ENCODE measurements around the gene DCAF11.

DCAF11 gene

GRCh38 chr14:24079491-24080141 lies 35.0 kb upstream of the DCAF11 start:
- peak; percentile 92 for DNase-seq

DNA sequence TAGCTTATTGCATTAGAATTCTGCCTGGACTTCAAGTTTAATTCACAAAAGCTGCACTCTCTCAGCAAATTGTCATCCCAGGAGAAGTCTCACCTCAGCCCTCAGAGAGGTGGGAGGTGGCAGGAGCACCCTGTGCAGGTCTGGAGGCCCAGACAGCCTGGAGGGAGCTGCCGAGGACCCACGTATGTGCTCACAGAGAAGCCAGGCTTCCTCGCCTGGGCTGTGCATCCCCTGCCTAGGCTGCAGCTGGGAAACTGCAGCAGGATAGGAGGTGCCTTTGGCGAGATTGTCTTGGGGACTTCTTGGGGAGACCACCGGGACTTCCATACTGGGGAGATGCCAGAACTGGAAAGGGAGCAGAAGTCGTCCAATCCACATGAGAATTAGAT lies 34.4 kb upstream of the DCAF11 start:
- no peak for DNase-seq

DNA sequence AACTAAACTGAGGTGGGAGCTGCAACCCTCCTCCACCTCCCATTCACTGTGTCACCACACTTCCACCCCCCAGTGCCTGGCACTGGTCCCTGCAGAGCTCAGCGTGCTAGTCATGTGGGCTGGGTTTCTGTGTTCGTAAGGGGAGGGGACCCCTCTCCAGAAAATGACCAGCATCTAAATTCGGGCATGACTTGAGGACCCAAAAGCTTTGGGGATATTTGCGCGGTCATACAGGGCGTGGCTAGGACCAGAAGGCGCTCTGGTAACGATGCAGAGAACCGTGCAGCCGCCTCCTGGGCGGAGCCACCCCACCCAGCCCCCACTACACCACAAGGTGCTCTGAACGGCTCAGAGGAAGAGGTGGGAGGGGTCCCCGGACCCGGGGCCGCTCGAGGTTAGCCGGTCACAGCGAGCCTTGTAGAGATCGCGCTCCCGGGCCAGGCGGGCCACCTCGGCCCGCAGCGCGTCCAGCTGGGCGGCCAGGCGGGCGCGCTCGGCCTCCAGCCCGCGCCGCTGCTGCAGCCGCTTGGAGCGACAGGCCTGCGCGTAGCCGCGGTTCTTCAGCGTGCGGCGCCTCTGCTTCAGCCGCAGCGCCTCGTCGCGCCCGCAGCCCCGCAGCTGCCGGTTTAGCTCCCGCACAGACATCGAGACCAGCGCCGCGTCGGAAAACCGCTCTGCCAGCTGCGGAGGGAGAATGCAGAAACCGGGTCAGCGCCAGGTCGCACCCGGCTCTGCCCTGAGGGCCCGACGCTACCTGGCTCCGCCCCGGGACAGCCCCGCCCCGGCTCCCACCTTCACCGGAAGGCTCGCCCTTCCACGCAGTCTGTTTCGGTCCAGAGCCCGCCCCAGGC lies 33.5 kb upstream of the DCAF11 start:
- DNase-seq: peak; percentile 83

DNA sequence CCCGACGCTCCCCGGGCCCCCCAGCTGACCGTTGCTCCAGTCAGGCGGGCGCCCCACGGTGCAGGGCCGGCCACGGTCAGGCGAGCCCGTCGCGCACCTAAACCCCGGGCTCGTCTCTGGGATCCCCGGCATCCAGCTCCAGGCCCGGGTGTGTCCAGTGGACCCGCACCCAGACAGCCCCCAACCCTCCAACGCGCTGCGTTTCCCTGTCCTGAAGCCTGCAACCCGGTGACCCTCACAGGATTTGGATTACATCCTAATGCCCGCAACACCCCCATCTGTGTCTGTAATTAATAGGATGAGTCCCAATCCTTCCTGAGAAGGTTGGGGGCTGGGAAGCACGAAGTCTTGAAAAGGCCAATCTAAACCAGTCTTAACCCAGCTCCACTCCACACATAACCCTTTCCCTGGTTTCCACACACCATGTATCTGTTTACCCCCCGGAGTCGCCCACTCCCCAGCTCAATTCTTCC lies 32.8 kb upstream of the DCAF11 start:
- peak; percentile 57 for DNase-seq

- no peak for DNase-seq
Observed at GRCh38 chr14:24082411-24083080, 32.0 kb upstream of the DCAF11 start.

GRCh38 chr14:24083462-24083861 lies 31.1 kb upstream of the DCAF11 start:
- DNase-seq: no peak

GRCh38 chr14:24084440-24084839 lies 30.1 kb upstream of the DCAF11 start:
- no peak for DNase-seq

GRCh38 chr14:24085215-24085614 lies 29.4 kb upstream of the DCAF11 start:
- no peak for DNase-seq

GRCh38 chr14:24086193-24086955 lies 28.2 kb upstream of the DCAF11 start:
- DNase-seq: peak; percentile 65

- no peak for DNase-seq
Observed at GRCh38 chr14:24087004-24087403, 27.6 kb upstream of the DCAF11 start.

DNA sequence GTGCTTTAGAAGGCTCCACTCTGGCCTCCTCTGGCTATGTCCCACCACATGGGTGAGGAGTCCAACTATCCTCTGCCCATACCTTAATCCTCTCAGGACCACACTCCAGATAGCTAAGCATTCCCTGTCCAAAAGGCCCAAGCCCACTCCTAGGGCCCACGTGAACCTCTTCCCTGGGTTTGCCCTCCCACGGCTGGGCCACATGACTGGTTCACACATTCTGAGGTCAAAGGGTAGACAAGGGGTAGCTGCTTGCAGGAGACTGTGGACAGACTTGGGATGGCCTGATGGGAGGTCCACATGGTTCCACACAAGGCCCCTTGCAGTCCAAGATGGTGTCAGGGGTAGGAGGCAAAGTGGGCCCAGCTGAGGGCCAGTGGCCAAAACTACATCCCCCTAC lies 26.5 kb upstream of the DCAF11 start:
- no peak for DNase-seq

DNA sequence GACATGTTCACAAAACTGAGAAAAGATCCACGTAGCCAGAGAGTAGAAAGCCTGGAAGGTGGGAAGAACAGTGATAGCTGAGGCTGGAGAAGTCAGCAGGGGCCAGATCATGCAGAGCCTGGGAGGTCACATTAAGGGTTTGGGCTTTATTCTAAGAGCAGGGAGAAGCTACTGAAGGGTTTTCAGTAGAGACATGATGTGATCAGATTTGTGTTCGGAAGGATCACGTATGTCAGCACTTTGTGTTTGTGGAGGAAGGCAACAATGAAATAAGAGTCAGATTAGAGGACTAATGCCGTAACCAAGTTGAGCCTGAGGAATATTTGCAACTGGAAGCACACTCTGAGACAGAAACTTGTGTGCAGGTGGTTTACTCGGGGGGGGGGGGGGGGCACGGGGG lies 24.7 kb upstream of the DCAF11 start:
- DNase-seq: no peak

DNA sequence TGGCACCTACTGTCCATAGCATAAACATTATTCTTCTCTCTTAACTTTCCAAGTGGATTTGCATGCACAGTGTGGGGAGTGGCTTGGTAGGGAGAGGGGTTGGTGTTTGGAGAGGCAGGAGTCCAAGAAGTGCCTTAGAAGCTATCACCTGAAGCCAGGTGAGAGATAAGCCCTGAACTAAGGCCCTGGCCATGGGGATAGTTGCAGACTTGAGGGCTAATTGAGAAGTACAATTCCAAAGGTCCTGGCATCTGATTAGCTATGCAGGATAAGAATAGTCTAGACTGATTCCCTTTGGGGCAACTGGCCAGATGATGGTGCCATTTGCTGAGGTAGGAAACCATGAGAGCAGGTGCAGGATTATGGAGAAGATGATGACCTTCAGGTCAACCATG lies 22.5 kb upstream of the DCAF11 start:
- DNase-seq: no peak

GRCh38 chr14:24092505-24093206 lies 21.9 kb upstream of the DCAF11 start:
- DNase-seq: no peak

DNA sequence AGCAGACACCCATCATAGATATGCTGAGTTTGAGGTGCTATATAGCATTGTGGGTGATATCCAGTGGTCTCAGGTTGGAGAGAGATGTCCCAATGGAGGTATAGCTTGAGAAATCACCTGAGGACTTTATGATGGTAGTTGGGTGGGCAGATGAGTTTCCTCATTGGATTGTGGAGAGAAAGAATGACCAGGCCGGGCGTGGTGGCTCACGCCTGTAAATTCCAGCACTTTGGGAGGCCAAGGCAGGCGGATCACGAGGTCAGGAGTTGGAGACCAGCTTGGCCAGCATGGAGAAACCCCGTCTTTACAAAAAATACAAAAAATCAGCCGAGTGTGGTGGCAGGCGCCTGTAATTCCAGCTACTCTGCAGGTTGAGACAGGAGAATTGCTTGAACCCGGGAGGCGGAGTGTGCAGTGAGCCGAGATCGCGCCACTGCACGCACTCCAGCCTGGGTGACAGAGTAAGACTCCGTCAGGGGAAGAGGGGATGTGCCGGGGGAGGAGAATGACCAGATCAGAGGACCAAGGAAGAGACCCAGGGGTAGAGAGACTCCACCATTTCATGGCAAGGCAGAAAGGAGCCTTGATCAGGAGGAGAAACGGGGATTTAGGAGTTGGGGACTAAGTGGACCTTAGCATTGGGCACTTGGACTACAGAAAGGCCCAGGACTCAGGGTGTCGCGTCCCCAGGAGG lies 21.2 kb upstream of the DCAF11 start:
- DNase-seq: no peak

GRCh38 chr14:24093901-24094840 lies 20.4 kb upstream of the DCAF11 start, which contains the start of gene PCK2:
Gene PCK2, plus strand, starts transcription at chr14:24094311. Its CDS starts 95 bp downstream, at chr14:24094406.
- DNase-seq: peak; percentile 92

DNA sequence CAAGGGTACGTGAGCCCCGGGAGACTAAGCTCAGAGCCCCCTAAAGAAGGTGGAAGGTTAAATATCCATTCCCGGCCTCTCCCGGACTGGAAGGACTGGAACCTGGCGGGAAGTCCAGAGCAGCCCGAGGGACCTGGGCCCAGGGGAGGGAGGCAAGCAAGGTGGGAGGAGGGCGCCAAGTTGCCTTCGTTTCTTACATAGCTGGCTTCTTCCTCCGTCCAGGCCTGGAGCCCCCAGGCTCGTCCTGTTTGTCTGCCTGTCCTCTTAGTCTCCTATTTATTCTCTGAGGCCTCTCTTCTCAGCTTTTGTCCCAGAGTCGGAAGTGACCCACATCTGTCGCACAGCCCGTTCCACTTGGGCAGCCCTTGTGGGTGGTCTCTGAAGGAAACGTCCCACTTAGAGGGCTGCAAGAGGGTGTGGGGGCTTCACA lies 19.7 kb upstream of the DCAF11 start:
- DNase-seq: peak; percentile 84

GRCh38 chr14:24095271-24096068 lies 19.1 kb upstream of the DCAF11 start:
- DNase-seq: peak; percentile 79

DNA sequence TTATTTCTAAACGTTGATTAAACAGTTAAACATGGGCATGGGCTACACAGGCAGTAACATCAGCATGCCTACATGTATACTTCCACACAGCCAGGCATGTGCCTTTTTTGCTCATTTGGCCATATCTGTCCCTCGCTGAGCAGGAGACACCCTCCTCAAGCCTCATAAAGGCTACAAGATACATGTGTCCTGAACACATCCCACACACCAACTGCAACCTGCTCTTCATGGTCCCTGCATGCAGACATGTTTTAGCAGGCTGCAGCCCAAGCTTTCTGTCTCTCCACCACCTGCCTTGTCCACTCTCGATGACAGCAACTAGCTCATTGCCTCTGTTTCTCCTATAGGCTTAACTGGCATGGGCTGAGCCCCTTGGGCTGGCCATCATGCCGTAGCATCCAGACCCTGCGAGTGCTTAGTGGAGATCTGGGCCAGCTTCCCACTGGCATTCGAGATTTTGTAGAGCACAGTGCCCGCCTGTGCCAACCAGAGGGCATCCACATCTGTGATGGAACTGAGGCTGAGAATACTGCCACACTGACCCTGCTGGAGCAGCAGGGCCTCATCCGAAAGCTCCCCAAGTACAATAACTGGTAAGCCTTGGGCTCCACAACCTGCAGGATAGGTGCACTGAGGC lies 17.9 kb upstream of the DCAF11 start:
- no peak for DNase-seq
